HG02759 (cell line): ENCODE data around the gene GP1BA.
A peak's percentile ranks its signal among the peaks of the same experiment; 100 is the strongest.

Experiments used
- ATAC-seq: cut with Tn5 transposase; IDR thresholded peaks from one replicate; pipeline ENCODE4 v1.9.1; 2021; ENCODE audit warnings: mild to moderate bottlenecking, moderate library complexity; ENCODE audit not compliant: unreplicated experiment

Gene GP1BA

DNA sequence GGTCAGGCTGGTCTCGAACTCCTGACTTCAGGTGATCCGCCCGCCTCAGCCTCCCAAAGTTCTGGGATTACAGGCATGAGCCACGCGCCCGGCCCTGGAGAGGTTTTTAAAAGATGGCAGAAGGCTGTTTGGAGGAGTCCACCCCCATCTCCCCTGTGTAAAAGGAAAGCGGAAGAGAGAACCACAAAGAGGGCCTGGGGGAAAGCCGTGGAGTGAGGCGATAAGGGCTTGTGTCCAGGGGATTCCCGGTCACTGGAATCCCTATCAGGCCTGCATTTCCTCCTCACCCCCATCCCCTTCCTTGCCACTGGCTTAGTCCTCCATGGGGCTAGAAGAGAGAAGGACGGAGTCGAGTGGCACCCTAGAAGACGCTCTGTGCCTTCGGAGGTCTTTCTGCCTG is at the start of gene GP1BA:
TSS of gene GP1BA (plus strand) at position 315 of the 400 bp plus-strand sequence. CDS start 328 bp downstream, outside the sequence.
- ATAC-seq, result no peak

DNA sequence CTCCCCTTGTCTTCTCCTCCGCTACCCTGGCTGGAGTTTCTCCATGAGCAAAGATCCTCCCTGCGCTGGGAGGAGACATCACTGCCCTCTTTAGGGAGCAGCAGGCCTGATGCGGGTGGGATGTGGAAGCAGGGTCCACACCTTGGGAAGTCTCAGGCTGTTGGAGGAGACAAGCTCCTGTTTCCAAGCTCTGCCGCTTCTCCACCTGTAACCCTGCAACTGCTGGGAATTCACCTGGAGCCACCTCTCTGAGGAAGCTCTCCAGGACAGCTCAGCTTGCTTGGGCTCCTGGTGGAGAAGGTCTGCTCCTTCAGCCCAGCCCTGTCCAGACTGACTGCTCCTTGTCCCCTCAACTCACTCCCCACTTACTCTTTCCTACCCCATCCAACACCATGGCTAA is 47.6 kb upstream of the GP1BA start:
- no peak for ATAC-seq

DNA sequence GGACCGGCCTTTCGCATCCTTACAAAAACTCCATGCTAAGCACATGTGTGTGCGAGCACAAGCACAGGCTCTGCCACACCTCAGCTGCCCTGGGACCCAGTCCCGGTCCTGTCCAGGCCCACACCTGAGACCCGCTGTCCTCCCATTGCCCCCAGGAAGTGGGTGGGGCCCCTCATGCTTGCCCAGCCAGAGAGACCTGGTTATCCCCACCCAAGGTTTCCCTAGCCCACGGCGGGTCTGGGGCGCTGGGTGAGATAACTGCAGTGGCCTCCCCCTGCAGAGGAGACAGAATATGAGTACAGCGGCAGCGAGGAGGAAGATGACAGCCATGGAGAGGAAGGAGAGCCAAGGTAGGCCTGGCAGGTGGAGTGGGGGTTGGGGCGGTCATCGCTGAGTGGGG is 45.2 kb upstream of the GP1BA start:
- ATAC-seq, result no peak

DNA sequence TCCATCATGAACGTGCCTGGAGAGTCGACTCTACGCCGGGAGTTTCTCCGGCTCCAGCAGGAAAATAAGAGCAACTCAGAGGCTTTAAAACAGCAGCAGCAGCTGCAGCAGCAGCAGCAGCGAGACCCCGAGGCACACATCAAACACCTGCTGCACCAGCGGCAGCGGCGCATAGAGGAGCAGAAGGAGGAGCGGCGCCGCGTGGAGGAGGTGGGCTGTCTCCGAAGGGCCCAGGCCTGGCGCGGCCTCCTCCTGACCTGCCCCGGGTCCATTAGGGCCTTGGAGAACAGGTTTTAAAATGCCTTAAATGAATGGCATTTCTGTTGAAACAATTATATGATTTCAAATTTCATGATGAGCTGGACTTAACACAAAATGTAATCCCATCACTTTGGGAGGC is 44.5 kb upstream of the GP1BA start:
- ATAC-seq, result no peak

DNA sequence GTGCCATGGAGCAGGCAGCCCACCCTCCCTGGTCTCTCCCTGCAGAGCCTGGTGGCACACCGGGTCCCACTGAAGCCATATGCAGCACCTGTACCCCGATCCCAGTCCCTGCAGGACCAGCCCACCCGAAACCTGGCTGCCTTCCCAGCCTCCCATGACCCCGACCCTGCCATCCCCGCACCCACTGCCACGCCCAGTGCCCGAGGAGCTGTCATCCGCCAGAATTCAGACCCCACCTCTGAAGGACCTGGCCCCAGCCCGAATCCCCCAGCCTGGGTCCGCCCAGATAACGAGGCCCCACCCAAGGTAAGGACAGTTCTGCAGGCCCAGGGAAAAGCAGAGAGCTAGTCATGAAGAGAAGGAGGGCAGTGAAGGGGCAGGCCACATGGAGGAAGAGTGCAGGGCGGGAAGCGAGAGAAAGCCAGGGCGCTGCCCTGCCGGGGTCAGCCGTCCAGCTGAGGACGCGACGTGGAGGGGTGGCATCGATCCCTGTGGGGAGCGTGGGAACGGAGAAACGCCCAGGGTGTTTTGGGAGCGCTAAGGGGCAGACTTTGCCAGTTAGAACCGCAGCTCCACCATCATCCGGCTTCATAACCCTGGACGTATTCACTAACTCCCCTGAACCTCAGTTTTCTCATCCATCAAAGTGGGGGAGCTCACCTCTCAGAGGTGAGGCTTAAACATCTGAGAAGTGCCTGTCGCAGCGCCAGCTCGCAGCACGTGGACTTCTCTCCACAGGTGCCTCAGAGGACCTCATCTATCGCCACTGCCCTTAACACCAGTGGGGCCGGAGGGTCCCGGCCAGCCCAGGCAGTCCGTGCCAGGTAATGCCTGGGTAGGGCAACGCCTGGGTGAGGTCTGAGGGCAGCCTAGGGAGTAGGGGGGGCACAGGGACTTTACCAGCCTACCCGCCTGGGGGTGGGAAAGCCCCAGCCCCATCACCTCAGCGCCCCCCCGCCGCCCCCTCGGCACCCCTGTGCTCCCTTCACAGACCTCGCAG is 40.4 kb upstream of the GP1BA start:
- ATAC-seq, result no peak

DNA sequence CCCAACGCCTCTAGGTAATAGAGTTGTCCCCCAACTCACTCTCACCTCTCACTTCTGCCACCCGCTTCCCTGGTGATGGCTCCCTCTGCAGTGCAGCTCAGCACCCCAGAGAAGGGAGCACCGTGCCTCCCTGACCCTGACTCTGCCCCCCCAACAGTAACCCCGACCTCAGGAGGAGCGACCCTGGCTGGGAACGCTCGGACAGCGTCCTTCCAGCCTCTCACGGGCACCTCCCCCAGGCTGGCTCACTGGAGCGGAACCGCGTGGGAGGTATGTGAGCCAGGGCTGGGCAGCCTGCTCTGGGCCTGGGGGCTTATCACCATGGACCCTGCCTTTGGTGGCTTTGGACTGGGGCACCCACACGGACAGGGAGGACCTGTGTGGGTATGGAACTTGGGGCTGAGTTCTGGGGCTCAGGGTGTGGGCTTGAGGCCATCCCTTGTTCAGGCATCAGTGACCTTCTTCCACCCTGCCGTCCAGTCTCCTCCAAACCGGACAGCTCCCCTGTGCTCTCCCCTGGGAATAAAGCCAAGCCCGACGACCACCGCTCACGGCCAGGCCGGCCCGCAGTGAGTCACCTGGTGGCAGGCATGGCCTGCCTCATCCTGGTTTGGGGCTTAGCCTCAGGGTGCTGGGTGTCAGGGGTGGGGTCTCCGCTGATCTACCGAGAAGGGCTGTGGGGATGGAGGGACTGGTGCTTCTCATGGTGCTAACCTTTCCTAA is 39.4 kb upstream of the GP1BA start:
- ATAC-seq, result no peak

DNA sequence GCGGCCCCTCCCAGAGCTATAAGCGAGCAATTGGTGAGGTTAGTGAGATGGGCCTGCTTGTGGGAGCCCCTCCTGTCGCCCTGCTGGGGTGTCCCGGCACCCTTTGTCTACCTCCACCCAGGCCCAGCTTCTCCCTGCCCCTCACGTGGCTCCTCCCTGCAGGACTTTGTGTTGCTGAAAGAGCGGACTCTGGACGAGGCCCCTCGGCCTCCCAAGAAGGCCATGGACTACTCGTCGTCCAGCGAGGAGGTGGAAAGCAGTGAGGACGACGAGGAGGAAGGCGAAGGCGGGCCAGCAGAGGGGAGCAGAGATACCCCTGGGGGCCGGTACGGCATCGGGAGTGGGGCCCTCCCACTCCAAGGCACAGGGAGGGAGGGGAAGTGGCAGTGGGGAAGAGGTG is 38.8 kb upstream of the GP1BA start:
- ATAC-seq, result no peak

DNA sequence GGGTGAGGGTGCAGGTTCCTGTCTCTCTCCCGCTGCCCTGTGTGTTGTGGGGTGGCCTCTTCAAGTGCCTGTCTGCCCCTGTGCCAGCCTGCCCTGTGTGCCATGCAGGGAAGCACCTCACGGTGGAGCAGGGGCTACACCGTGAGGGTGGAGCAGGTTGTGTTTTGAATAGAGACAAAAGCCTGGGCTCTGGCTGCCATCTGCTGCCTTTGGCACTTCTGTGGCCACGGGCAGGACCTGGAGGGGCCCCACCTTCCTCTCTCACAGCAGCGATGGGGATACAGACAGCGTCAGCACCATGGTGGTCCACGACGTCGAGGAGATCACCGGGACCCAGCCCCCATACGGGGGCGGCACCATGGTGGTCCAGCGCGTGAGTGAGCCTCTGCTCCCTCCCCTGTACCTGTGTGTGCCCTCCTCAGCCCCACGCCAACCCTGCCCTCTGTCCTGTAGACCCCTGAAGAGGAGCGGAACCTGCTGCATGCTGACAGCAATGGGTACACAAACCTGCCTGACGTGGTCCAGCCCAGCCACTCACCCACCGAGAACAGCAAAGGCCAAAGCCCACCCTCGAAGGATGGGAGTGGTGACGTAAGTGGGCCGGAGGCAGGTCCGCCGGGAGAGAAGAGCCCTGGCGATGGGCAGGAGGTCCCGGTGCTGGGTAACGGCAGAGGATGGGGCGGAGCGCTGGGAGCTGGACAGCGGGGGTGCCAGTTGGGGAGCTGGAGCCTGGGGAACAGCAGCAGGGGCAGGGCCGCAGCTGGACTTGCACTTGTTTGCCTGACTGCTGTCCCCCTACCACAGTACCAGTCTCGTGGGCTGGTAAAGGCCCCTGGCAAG is 38.1 kb upstream of the GP1BA start:
- ATAC-seq, result no peak

DNA sequence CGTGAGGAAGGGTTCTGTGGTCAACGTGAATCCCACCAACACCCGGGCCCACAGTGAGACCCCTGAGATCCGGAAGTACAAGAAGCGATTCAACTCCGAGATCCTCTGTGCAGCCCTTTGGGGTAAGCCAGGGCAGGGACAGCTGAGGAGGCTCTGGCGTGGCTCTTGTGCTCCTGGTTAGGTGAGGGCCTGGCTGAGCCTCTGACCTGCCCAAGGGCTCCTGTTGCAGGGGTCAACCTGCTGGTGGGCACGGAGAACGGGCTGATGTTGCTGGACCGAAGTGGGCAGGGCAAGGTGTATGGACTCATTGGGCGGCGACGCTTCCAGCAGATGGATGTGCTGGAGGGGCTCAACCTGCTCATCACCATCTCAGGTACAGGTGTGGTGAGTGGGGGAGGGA is 37.0 kb upstream of the GP1BA start:
- no peak for ATAC-seq

DNA sequence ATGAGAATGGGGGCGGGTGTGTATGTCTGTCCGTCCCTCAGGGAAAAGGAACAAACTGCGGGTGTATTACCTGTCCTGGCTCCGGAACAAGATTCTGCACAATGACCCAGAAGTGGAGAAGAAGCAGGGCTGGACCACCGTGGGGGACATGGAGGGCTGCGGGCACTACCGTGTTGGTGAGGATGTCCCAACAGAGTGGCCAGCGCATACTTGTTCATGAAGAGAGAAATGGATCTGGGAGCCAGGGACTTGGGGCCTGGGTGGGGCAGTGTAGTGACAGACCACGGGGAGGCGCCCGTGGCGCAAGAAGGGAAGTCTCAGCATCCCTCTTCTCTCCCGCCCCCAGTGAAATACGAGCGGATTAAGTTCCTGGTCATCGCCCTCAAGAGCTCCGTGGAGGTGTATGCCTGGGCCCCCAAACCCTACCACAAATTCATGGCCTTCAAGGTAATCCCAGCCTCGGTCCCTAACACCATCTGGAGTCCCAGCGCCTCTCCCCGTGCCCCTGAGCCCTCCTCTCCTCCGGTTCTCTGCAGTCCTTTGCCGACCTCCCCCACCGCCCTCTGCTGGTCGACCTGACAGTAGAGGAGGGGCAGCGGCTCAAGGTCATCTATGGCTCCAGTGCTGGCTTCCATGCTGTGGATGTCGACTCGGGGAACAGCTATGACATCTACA is 36.3 kb upstream of the GP1BA start:
- ATAC-seq, result no peak

DNA sequence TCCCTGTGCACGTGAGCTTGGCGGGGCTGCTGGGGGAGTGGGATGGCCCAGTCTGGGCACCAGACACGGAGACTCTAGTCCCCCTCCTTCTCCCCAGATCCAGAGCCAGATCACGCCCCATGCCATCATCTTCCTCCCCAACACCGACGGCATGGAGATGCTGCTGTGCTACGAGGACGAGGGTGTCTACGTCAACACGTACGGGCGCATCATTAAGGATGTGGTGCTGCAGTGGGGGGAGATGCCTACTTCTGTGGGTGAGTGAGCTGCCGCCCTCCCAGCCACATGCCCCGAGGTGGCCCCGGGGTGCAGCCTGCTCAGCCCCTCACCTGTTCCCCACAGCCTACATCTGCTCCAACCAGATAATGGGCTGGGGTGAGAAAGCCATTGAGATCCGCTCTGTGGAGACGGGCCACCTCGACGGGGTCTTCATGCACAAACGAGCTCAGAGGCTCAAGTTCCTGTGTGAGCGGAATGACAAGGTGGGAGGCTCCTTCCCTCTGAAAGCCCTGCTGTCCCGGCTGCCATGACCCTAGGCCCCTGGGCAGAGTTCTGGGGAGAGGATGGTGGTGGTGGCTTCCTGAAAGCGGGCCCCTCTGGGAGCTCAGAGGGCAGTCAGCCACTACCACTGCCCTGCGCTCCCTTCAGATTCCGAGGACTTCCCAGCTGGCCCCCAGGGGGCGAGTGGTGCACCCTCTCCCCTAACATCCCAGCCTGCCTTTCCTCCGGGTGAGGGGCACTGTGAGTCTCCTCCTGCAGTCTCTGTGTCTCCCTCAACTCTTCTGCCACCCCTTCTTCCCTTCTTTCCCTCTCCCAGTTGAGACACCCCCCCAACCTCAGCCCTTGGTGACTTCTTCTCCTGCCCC is 35.5 kb upstream of the GP1BA start:
- ATAC-seq, result no peak

DNA sequence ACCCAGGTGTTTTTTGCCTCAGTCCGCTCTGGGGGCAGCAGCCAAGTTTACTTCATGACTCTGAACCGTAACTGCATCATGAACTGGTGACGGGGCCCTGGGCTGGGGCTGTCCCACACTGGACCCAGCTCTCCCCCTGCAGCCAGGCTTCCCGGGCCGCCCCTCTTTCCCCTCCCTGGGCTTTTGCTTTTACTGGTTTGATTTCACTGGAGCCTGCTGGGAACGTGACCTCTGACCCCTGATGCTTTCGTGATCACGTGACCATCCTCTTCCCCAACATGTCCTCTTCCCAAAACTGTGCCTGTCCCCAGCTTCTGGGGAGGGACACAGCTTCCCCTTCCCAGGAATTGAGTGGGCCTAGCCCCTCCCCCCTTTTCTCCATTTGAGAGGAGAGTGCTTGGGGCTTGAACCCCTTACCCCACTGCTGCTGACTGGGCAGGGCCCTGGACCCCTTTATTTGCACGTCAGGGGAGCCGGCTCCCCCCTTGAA is 34.8 kb upstream of the GP1BA start:
- no peak for ATAC-seq

DNA sequence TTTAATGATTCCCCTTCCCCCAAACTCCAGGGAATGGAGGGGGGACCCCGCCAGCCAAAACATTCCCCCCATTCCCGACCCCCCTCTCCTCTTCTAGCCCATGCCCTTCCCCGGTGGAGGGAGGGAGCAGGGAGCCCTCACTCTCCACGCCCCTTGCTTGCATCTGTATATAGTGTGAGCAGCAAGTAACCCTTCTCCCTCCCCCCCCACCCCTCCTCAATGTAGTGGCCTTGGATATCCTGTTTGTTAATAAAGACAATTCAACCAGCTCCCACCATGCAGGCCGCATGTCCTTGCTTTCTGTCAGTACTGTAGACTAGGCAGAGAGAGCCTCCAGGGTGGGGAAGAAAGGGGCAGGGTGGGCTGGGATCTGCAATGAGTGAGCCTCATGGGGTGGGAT is 34.3 kb upstream of the GP1BA start:
- no peak for ATAC-seq

DNA sequence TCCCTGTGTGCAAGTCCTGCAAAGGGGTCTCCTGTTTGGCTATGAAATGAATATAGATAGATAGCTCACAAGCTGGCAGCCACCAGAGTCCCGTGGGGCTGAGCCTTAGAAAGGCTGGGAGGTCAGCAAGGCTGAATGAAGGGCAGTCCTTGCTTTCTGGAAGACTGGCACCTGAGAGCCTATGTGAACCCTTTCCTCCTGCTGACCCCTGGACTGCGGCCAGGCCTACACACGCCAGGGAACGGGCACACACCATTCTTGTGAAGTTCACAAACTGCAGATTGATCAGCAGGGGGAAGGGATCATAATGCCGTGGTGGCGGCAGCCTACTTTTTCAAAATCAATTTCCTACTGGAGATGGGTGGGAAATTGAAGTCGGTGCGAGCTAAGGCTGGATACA is 33.7 kb upstream of the GP1BA start:
- ATAC-seq, result no peak

DNA sequence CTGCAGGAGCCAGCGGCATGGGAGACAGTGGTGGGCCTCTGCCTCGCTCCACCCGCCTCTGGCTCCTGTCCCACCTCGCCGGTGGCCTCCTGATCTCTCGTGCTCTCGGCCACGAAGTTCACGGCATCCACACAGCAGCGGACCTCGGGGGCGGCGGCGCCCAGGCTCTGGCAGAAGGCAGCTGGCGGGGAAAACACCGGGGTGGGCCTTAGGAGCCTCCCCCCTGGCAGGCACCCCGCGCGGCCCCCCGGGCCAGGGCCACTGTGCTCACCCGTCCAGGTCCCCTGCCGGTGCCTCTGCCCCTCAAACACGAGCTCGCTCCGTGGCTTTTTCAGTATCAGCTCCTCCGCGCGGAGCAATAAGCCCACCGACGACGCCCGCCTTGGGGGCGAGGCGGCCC is 33.1 kb upstream of the GP1BA start:
- peak; percentile 10 for ATAC-seq

DNA sequence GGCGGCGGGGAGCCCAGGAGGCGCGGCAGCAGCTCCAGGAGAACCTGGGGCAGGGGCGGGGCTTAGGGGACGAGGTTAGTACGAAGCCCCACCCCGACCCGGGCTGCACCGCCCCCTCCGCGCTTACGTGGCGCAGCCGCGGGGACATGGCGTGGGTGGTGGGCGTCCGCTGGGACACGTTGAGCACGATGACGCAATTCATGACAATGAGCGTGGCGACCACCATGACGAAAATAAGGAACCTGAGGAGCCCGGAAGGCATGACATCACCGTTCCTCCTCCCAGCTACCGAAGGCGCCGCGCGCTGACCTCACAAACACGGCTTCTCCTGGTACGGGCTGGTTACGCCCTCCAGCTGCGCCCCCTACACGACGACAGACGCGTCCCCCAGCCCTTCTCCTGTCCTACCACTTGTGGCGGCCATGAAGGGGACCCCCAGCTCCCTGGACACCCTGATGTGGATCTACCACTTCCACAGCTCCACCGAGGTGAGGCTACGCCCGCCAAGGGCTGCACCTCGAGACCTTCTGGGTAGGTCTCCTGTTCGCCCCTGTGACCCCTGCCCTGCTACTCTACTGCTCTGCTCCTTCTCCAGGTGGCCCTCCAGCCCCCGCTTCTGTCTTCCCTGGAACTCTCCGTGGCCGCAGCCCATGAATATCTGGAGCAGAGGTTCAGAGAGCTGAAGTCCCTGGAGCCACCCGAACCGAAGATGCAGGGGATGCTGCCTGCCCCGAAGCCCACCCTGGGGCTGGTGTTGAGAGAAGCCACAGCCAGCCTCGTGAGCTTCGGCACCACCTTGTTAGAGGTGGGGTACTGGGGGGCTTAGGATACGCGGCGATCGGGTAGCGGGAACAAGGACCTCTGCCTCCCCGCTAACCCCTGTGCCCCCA is 32.5 kb upstream of the GP1BA start, which contains the start of gene C17orf107:
TSS of gene C17orf107 (plus strand) at position 196 of the 890 bp plus-strand sequence. CDS start at position 423, 227 bp downstream.
- peak; percentile 68 for ATAC-seq

DNA sequence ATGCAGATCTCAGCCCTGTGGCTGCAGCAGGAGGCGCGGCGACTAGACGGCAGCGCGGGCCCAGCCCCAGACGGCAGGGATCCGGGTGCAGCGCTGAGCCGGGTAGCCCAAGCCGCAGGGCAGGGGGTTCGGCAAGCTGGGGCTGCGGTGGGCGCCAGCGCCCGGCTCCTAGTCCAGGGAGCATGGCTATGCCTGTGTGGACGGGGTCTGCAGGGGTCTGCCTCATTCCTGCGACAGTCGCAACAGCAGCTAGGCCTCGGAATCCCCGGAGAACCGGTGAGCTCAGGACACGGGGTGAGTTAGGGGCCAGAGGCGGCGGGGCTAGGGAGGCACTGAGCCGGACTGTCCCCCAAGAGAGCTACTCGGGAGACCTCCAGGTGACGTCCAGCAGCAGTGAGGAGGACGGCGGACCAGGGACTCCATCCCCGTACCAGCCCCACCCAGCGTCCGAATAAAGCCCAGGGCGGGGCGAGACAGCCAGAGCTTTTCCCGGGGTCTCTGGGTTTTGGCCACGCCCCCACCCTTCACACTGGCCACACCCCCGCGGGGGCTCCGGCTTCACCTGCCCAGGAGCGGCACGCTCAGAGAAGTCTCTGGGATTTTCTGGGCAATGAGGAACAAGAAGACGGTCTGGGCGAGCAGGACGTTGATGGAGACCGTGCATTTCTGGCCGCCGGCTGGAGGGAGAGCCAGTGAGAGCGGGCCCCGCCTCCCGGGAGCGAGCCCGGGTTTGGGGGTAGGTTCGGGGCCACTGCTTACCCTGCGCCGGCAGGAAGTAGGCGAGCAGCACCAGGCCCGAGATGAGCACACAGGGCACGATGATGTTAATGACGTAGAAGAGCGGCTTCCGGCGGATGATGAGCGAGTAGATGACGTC is 31.6 kb upstream of the GP1BA start:
- no peak for ATAC-seq
